HG02759 (cell line): ENCODE results near the gene C1orf105.
A peak's percentile ranks its signal among the peaks of the same experiment; 100 is the strongest.
"Not testable (repeated sequence)": the region's sequence is repeated elsewhere in the genome, so short reads cannot be mapped to it uniquely, and the experiment has no call there.

Experiments used
- ATAC-seq: cut with Tn5 transposase; IDR thresholded peaks from one replicate; pipeline ENCODE4 v1.9.1; 2021; ENCODE audit warnings: mild to moderate bottlenecking, moderate library complexity; ENCODE audit not compliant: unreplicated experiment

C1orf105 gene

DNA sequence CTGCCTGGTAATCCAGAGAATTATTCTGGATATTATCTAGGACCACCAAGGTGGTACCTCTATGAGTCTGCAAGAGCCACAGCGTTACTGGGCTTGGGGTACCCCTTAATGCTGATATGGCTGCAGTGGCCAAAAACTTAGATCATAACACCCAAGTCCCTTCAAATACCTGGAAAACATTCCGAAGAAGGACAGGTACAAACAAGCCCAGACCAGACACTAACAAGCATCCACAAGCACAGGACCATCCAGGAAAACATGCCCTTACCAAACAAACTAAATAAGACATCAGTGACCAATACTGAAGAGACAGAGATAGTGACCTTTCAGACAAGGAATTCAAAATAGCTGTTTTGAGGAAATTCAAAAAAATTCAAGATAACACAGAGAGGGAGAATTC lies 2.9 kb downstream of the C1orf105 start:
- no peak for ATAC-seq

DNA sequence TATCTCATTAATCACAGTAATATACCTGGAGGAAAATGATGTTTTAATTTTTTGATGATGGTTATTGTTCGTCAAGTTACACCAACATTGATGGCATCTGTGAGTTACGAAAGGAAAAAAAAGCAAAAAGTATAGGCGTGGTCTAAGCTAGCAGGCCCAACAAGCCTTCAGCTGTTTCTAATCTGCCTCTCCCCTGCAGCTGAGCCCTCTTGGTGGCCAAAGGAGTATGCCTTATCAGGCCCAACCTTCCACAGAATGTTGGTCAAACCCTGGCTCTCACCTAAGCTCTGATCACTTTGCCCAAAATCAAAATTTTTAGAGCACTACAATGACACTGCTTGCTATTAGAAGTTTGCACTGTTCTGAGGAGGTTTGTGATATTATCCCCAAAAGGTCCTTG lies 4.9 kb downstream of the C1orf105 start:
- ATAC-seq, result no peak

DNA sequence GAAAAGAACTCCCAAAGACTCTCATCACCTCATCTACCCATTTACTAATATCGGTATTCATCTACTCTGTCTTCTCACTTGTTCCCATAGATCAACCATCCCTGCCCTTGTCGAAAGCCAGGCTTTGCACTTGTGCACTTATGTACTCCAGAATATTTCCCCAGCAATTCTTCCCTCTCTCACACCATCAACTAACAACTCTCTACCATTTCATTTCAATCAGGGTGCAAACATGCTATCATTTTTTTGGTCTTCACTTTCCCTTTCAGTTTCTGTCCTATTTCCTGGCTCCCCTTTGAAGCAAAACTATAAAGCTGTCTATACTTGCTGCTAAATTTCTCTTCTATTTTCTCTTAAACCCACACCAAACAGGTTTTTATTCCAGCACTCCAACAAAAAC lies 6.7 kb downstream of the C1orf105 start:
- no peak for ATAC-seq

DNA sequence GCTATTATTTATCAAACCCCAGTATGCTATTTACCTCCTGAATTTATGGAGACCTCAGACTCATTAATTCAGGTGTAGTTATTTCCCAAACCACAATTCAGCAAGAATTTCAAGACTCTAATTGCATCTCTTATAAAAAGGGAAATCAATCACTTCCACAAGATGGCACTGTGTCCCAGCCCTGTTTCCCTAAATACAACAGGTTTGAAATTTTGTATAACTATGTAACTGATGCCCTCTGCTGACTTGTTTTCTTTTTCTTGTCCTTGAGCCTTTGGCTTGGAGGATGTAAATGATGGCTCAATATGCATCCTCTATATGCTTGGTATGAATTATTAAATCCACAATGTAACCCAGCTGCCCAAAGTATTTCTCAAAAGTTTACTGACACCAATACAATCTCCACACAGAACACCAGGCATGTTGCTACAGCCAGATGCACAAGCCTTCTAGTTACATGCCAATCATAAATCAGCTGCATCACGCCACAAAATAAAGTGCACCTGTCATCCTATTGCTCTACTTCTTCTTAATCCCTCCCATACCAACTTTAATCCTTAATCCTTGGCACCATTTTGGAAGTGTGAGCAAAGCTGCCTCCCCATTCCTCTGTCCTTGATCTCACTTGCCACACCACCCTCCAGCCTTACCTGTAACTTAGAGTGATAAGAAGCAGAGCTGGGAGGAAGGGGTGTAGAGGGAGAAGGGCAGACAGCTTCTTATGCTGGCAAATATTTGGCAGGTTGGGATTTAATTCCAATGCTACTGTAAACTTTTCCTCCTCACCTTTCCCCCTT lies 9.0 kb downstream of the C1orf105 start:
- no peak for ATAC-seq

DNA sequence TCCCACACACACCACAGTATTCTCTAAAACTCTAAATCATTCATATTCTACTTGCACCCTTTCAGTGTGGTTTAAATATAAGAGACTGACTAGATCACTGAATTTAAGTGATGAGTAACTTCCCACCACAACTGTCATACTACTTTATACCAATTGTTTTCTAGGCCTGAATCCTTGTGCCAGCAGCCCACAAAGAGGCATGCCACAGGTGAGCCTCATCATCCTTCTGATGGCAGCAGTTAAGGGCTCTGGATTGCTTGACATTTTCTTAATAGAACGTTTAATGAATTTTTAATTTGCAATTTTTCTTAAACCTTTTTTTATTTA lies 9.6 kb downstream of the C1orf105 start:
- ATAC-seq, result no peak

DNA sequence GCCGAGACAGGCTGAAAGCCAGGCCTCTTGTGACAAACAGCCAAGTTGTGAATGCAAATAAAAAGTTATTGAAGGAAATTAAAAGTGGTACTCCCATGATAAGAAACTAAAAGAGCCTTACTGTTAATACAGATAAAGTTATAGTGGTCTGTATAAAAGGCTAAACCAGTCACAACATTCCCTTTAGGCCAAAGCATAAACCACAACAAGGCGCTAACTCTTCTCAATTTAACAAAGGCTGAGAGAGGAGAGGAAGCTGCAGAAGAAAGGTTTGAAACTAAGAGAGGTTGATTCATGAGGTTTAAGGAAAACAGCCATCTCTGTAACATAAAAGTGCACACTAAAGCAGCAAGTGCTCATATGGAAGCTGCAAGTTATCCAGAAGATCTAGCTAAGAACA lies 10.7 kb downstream of the C1orf105 start:
- ATAC-seq, result no peak

DNA sequence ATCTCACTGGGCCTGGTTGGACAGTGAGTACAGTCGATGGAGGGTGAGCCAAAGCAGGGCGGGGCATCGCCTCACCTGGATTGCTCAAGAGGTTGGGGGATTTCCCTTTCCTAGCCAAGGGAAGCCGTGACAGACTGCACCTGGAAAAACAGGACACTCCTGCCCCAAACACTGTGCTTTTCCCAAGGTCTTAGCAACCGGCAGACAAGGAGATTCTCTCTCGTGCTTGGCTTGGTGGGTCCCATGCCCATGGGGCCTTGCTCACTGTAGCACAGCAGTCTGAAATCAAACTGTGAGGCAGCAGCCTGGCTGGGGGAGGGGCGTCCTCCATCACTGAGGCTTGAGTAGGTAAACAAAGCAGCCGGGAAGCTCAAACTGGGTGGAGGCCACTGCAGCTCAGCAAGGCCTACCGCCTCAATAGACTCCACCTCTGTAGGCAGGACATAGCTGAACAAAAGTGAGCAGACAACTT lies 11.3 kb downstream of the C1orf105 start:
- no peak for ATAC-seq

DNA sequence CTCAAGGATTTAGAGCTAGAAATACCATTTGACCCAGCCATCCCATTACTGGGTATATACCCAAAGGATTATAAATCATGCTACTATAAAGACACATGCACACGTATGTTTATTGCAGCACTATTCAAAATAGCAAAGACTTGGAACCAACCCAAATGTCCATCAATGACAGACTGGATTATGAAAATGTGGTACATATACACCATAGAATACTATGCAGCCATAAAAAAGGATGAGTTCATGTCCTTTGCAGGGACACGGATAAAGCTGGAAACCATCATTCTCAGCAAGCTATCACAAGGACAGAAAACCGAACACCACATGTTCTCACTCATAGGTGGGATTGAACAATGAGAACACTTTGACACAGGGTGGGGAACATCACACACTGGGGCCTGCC lies 16.7 kb downstream of the C1orf105 start:
- not testable (repeated sequence) for ATAC-seq

DNA sequence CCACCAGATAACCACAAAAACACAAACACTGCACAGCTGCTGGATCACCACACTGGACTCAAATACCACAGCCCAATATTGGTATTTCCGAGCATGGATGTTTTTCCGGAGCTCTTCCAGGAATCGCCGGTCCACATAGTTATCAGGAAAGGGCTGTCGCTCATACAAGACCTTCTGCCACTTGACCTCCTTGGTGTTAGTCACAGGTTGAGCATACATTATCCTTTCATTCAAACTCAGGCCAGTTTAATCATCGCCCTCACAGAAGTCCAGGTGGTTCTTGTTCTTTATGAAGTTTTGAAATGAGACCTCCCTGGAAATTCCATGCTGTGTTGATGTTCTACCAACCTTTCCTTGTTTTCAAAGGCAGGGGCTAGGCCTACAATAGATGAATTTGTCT lies 21.9 kb downstream of the C1orf105 start:
- no peak for ATAC-seq

DNA sequence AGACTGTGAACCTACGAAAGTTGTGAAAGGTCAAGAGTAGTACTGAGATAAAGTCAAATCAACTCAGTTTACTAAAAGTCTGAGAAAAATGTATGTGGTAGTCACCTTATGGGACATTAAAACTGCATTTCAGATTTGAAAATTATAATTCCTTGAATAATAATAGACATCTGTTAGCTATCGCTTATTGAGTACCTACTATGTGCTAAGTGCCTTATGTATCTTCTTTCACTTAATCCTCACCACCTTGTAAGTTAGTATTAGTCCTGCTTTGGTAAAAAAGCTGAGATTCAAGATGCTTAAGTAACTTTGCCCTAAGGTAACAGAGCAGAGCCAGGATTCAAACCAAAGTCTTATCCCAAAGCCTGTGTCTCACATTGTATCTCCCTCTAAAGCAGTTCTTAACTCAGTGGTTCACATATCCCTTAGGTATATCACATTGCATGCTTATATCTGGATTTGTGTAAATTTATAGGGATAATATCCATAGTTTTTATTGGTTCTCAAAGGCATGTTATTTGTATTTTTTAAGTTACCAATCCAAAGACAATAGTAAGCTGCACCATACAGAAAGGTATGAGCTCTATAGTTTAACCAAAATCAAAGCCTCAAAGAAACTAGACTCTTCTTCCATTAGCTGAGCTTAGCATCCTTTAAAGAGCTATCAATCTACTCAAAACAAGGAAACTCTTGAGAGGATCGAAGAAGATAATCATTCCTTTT lies 22.5 kb downstream of the C1orf105 start:
- no peak for ATAC-seq

DNA sequence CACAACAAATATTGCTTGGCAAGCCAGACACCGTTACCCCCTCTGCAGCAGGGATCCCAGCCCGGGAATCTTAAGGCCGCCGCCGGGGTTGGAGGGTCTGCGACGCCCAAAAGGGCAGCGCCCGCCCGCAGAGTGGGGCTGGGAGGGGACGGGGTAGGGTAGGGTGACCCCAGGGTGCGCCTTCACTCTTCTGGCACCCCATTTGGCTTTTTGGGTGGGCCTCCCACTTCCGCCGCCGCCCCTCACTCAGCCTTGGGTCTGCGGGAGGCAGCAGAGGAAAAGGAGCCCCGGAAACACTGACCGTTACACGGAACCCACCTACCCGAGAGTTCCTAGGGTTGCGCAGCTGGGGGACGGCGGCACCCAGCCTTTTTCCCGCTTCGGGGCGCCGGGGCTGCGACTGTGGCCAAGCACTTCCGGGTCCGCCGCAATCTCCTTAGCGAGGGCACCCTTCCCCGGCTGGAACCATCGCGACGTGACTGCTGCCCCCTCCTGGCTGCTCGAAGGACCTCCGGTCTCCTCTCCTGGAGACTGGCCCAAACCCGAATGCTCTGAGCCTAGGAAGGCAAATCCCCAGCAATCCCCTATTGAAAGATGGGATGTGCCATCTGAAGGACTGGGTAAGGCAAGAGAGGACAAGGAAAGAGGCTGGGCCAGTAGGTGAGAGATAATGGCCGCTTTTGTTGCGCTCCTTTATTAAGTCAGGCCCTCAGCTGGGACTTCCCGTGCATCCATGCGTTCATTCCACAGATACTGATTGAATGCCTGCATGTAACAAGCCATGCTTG lies 23.4 kb downstream of the C1orf105 start, which contains the start of gene PIGC:
TSS of gene PIGC (minus strand) at position 404 of the 788 bp plus-strand sequence. CDS start 1,447 bp downstream, outside the sequence.
- ATAC-seq, result peak; percentile 99

DNA sequence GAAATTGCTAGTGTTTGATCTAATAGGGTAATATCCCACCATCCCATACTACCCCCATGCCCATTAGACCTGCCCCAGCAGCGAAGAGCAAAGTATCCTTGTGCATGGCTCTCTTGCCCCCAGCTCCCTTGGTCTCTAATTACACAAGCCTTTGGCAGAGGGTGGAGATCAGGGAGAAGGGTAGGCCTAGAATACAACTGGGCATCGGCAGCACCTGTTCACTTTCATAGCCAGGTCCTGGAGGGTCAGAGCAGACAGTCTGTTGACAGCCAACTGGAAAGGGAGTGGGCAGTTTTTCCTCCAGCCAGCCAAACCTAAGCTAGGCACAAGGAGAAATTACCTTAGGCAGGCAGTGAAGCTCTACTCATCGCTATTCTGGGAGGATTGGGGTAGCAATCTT lies 26.1 kb downstream of the C1orf105 start:
- no peak for ATAC-seq

DNA sequence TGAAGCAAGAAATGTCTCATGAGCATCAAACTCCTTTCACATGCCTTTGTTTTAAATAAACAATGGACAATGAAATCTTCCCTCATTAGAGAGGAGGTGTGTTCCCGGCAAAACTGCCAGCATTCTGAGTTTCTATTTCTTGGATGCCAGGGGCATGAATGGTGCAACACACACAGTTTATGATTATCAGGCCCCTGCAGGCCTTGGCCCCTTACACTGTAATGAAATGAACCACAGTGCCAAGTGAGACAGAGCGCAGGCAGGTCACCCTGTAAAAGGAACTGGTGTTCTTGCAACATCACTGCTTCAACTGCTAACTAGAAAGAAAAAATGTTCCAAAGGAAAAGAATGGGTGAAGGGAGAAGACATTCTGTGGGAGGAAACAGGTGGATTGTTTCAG lies 27.2 kb downstream of the C1orf105 start:
- no peak for ATAC-seq

DNA sequence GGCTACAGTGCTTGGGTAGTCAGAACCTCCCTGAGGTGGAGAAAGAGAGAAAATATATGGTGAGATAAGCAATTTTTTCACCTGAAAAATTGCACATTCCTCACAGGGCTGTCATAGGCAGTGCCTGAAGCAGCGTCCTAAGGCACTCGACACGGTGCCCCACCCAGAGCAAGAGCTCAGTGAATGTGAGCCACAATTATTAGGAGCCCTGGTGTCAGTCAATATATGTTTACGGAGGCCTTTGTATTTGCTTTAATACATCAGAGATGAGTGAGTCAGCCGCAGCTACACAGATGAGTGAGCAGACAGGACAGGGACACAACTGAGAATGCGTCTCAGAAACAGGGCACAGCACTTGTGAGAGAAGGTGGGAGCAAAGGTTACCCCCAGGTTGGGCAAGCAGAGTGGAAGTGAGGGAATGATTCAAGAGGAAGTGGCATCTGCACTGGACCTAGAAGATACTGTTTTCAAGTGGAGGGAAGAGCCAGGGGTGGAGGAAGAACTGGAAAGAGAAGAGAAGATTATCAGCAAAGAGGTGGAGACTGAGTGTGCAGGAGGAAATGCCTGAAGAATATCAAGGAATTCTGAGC lies 28.6 kb downstream of the C1orf105 start:
- no peak for ATAC-seq

DNA sequence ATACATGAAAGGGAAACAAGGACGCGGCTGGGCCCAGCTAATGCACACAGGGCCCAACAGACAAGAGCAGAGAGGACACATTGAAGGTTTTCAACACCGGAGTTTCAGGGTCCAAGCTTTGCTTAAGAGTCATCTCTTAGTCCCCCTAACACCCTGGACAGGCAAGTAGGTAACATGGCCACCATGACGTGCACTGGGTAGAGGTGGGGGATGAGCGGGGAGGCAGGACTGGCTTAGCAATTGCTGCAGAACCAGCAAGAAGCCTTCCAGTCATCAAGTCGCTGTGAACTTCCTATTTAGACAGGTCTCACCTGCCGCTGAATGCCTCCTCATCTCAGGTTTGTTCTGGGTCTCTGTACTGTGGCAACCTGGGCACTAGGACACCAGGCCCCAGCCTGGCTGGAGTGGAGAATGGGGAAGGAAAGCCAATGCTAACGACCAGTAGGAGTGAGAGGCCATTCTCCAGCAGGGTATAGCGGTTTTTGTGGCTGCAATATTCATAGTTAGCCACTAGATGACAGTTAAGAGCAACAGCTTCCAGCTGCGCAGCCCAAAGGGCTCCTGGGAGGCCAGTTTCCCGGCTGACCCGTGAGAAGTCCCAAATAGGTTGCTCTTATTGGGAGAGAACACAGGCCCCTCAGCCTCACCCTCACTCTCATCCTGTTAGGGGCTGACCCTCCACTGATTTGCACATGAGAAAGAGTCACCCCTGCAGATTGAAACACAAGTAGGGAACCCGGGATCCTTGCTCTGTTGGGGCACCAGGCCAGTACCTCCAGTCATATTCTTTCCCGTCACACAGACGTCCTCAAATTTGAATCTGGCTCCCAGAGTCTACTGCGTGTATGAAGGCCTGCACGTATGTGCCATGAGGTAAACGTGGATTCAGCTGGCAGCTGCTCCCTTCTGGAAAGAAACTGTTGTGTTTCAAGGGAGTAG lies 29.4 kb downstream of the C1orf105 start:
- ATAC-seq, result peak; percentile 90

DNA sequence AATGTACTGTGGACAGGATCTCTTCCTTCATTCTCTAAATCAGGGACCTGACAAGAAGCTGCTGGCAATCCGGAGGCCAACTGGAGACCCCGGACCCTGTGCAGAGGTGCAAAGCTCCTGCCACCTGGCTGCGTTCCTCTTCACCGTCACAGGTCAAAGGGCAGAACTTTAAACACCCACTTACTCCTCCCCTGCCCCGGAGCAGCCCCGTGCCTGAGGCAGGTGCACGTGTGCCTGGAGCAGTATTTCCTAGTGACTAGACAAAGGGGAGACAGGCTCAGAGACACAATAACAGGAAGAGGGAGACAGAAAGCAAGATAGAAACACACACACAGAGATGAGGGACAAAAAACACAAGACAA lies 30.0 kb downstream of the C1orf105 start:
- no peak for ATAC-seq

DNA sequence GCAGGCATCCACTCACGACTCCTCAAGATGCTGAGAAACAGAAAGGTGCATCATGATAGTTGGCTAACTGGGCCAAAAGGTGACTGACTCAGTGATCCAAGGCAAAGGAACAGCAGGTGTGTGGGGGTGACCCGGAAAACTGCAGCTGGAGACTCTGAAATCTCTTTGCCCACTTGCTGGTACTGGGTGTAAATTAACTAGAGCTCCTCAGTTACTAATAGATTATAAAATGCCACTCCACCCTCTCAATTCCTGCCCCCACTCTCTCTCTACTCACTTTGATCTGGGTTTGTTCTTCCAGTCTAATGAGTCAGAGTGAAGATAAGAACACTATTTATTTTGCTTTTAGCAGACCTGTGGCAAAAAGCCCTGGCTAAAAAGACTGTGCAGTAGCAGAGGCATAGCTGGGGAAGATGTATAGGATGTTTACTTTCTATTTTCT lies 30.5 kb downstream of the C1orf105 start:
- ATAC-seq, result no peak

DNA sequence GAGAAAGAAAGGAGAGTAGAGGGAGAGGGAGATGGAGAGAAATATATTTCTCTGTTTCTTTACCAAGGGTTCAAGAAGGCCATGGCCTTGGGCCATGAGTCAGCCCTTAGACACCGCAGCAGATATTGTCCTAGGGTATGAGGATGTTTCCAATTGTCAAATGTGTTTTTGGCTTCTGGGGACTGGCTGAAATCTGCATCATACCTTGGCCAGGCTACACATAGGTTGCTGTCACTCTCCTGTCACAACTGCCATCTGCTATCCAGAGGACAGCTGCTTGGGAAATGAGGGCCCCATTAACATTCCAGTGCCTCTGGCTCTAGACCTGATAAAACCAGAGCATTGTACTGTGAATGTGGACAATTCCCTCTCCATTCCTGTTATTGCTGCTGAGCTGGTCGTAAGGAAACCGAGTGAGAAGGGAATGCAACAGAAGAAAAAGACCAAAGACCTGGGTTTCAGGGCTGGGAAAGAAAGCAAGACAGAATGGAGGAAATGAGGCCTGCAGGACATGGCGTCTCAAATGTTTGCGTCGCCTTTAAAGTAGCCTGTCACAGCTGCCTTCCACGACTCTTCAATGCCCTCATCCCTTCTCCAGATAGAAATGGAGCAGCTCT lies 32.2 kb downstream of the C1orf105 start:
- no peak for ATAC-seq

DNA sequence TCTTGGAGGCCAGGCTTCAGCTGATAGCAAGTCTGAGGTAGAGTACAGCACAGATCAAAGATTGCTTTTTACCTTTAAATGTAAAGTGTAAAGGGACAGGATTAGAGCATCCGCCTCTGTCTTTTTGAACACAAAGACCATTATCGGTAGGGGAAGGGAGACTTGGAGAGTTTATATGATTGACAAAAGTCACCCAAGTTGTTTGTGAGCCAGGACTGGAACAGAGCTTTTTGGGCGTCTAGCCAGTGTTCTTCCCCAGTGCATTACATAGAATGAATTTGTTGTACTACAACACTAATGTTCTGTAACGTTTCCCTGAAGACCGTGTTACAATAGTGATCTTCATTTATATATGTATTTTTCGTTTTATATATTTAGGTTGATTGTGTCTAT lies 32.7 kb downstream of the C1orf105 start:
- ATAC-seq, result no peak

DNA sequence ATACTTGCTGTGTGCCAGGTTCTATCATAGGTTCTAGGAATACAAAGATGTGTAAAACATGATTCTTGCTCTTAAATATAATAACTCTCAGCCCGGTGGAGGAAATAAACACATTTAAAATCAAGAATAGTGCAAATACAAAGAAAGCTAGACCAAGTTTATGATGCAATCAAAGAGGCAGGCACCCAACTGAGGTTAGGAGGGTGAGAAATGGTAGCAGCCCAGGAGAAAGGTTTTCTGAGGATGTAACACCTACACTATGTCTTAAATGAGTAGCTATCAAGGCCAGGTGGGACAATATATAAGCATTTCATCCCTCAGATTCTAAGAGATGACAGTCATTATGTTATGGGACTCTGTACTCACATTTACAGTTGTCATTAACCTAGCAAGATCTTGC lies 33.1 kb downstream of the C1orf105 start:
- ATAC-seq, result no peak
